ENCODE results near the gene PDIK1L. TPM values are rescaled to one million over a fixed set of nuclear protein-coding genes. Genes with fewer than 3 reads are reported as not detected.

Gene PDIK1L
- total and polyA plus RNA-seq, 2 of the 4 experiments (the other 2 are of a cell fraction), result 1.4 to 3.0 TPM

GRCh38 chr1:26079960-26080814 lies 31.4 kb upstream of the PDIK1L start (continued):
- TF ChIP-seq BHLHE40 (IDR thresholded peaks at IDR 0.05; ENCODE audit: low read depth, low read length), result no peak

GRCh38 chr1:26081267-26082019 lies 30.2 kb upstream of the PDIK1L start:
- no peak overlapping the region for H2BK120ac ChIP-seq (ENCODE audit: low read depth, low read length)
- dilution Hi-C loops (cut with HindIII; ENCODE audit: low sequenced_read_pairs, unreplicated experiment), result no loop called here
- no peak overlapping the region for H4K5ac ChIP-seq (ENCODE audit: low read depth, low read length)
- H3K27ac ChIP-seq (ENCODE audit: insufficient read depth, low read length), result no peak overlapping the region
- H3K4me3 ChIP-seq (ENCODE audit: insufficient read depth, low read depth, low read length), result no peak overlapping the region
- no peak overlapping the region for H3K14ac ChIP-seq (replicated peaks; ENCODE audit: low read depth, low read length)
- no peaks in the 10 kb centered on the region for H3K79me1 ChIP-seq (ENCODE audit: low read depth in 1 of 2, low read length in 2 of 2)
- H3K27me3 ChIP-seq (ENCODE audit: control insufficient read depth, insufficient read depth, low read length), result peaks cover 41% of the 10 kb centered on the region
- H3K56ac ChIP-seq (ENCODE audit: extremely low read depth, insufficient read depth, low read length), result no peak overlapping the region
- no peak overlapping the region for H2AK5ac ChIP-seq (ENCODE audit: low read depth, low read length)
- H2BK20ac ChIP-seq (ENCODE audit: low read depth, low read length), result no peak overlapping the region
- POLR2A ChIA-PET (ENCODE audit: unreplicated experiment), result interaction anchor here (0.6 kb wide), 1 partner anchor 262 kb away, joined by 3 read pairs; the partner anchor contains the start of gene MTFR1L
- no TSS peak for BruUV-seq (replicated peaks)
- H2AK9ac ChIP-seq (replicated peaks; ENCODE audit: low read depth, low read length, poor library complexity), result no peak overlapping the region
- TF ChIP-seq MXI1 (IDR thresholded peaks at IDR 0.05; ENCODE audit: borderline replicate concordance, low read depth, low read length), result no peak
- H4K20me1 ChIP-seq (ENCODE audit: insufficient read depth, low read length), result no peaks in the 10 kb centered on the region
- intact Hi-C loops (cut with micrococcal nuclease), result no loop called here
- CTCF ChIA-PET, result no interaction called here
- H3K23ac ChIP-seq (ENCODE audit: low read depth, low read length), result no peak overlapping the region
- H3K4ac ChIP-seq (ENCODE audit: low read depth, low read length), result no peak overlapping the region
- H3K4me2 ChIP-seq (ENCODE audit: low read depth, low read length), result no peak overlapping the region
- H2BK15ac ChIP-seq (ENCODE audit: low read depth, low read length), result no peak overlapping the region
- H3K4me1 ChIP-seq (ENCODE audit: control insufficient read depth, insufficient read depth, low read length), result peaks cover 1% of the 10 kb centered on the region; the same call in 1 of the 2 replicates
- no peak overlapping the region for H3K18ac ChIP-seq (ENCODE audit: low read depth, low read length)
- H2BK5ac ChIP-seq (ENCODE audit: low read depth, low read length, poor library complexity, severe bottlenecking), result no peak overlapping the region
- H2AFZ ChIP-seq (replicated peaks; ENCODE audit: low read length, poor library complexity), result no peak overlapping the region
- in situ Hi-C loops (cut with MboI; ENCODE audit: low sequenced_read_pairs), result no loop called here
- no peaks in the 10 kb centered on the region for H3K36me3 ChIP-seq (ENCODE audit: control insufficient read depth, insufficient read depth, low read length)
- H4K91ac ChIP-seq (ENCODE audit: insufficient read depth, low read depth, low read length), result no peak overlapping the region
- peaks cover 2% of the 10 kb centered on the region; the same call in 1 of the 2 replicates for H3K9me3 ChIP-seq (ENCODE audit: control insufficient read depth, insufficient read depth, low read length)
- H3K9me1 ChIP-seq (ENCODE audit: insufficient read depth, low read length), result no peaks in the 10 kb centered on the region
- ATAC-seq (ENCODE audit: low read depth) (no peak), DNase-seq (no peak)
- no peak overlapping the region for H3K9ac ChIP-seq (ENCODE audit: low read depth, low read length)
- H4K8ac ChIP-seq (ENCODE audit: low read depth in 2 of 2, low read length in 2 of 2), result no peak overlapping the region
- 40% methylated on average over 1 of the region's 8 CpGs; no CpG with 5 or more reads in 1 of the 2 experiments for WGBS, 2 experiments (ENCODE audit: extremely low coverage in 2 of 2, insufficient read length in 1 of 2)

Data from IMR-90 (cell line).